CD4-positive, alpha-beta T cell treated with Interleukin-15 for 1 hour (primary cell): ENCODE results near the gene GALR1.
A peak's percentile ranks its signal among the peaks of the same experiment; 100 is the strongest.
"Not testable (repeated sequence)": the region's sequence is repeated elsewhere in the genome, so short reads cannot be mapped to it uniquely, and the experiment has no call there.

Experiments used
- DNase-seq: peaks from one replicate; pipeline ENCODE4 v3.0.0-alpha.2; 2020

Gene GALR1, protein sequence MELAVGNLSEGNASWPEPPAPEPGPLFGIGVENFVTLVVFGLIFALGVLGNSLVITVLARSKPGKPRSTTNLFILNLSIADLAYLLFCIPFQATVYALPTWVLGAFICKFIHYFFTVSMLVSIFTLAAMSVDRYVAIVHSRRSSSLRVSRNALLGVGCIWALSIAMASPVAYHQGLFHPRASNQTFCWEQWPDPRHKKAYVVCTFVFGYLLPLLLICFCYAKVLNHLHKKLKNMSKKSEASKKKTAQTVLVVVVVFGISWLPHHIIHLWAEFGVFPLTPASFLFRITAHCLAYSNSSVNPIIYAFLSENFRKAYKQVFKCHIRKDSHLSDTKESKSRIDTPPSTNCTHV

DNA sequence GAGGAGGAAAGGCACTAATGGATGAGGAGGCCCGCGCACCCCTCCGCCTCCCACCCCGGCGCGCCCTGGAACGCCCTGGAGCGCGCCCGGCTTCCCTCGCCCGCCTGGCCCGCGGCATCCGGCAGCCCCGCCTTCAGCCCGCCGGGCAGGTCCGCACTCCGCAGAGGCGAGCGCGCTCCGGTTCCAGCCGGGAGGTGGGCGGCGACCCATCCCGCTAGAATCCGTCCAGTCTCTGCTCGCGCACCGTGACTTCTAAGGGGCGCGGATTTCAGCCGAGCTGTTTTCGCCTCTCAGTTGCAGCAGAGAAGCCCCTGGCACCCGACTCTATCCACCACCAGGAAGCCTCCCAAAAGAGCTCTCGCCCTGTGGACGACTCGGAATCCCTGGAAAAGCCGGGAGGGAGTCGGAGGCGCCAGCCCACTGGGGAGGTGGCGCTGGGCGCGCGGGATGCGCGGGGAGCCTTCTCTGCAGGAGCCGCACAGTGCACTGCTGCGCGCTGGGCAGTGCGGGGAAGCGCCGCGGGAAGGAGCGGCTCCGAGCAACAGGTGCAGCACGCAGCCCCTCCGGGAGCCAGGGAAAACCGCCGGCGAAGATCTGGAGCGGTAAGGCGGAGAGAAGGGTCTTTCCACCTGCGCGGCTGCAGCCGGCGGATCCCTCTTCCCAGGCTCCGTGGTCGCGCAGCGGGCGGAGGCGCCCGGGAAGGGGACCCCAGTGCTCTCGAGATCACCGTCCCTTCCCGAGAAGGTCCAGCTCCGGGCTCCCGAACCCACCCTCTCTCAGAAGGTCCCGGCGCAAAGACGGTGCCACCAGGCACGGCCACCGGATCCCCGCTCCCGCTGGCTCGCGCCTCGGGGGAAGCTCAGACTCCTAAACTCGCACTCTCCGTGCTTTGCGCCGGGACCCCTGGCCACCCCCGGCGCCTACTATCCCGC lies at the start of gene GALR1:
Gene GALR1, plus strand, starts transcription at position 280 of the 932 bp plus-strand sequence. CDS start 701 bp downstream, outside the sequence.
- no peak for DNase-seq

DNA sequence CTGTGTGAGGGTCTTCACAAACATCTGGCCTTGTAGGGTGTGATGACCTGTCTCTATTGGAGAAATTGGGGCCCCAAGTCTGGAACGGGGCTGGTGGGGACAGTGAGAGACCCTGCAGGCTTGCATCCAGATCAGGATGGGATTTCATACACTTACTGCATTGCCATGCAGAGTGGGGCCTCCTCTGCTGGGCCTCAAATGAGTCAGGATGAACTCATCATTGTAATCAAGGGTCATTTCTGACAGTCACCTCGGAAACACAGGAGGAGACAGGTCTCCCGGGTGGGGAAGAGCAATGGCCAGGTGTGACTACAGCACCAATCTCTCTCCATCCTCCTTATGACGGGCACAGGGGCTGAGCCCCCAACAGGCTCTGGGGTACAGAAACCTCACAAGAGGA lies 48.1 kb upstream of the GALR1 start:
- DNase-seq = no peak

DNA sequence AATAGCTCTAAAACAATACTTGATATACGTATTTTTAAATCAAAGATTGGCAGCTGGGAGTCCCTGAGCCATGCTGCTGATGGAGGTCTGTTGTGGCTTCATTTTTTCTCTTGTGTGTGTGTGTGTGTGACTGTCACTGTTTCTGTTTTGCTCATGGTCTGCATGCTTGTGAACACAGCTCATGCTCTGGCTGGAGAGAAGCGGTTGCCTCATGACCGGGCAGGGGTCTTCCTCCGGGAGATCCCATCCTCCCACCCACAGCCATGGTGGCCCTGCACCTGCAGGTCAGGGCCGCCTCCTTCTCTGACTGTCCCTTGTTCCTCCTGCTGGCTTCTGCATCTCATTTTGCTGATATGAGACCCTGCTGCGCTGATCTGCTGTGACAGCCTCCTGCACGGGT lies 47.3 kb upstream of the GALR1 start:
- no peak for DNase-seq

DNA sequence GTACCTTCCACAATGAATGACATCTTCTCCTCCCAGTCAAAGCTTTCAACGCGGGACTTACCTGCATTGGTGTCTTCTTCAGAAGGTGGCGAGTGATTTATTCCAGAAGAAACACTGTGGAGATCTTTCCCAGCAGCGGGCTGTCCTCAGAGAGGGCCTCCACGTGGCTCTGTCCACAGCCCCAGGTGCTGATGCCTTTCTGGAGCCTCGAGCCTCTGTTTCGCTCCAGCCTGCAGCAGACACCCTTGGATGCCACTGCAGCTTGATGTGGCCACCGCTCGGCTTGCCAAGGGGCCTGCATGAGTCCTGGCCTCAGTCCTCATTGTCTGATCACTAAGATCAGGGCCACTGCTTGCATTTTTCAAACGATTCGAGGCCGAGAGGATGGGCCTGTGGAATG lies 46.6 kb upstream of the GALR1 start:
- DNase-seq = no peak

DNA sequence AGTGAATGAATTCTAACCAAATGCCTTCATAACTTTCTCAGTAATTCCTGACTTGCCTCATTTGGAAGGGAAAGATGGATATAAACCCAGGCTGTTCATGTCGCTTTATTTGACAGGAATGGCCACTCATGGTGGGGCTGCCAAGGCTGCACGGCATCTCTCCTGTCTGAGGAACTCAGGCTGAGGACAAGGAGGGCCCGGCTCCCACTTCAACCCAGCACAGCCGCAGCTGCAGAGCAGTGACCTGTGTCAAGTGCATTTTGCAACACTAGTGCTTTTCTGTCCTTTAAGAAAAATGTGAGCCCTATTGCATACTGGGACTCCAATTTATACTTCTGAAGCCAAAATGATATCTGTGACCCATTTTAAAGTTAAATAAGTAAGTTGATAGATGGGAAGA lies 45.8 kb upstream of the GALR1 start:
- no peak for DNase-seq

DNA sequence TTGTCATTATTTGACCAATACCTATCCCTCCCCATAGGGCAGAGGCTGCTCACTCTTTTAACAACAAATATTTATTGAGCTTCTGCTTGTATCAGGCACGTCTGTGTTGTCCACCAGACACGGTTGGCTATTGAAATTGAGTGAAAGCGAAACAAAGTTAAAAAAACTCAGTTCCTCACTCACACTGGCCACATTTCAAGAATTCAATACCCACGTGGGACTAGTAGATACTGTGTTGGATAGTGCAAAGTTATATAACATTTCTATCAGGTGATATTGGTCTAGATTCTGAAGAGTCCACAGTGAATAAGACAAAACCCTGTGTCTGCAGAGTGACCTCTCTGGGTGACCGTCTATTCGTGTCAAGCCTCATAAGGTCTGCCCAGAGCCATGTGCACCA lies 43.9 kb upstream of the GALR1 start:
- DNase-seq = no peak

DNA sequence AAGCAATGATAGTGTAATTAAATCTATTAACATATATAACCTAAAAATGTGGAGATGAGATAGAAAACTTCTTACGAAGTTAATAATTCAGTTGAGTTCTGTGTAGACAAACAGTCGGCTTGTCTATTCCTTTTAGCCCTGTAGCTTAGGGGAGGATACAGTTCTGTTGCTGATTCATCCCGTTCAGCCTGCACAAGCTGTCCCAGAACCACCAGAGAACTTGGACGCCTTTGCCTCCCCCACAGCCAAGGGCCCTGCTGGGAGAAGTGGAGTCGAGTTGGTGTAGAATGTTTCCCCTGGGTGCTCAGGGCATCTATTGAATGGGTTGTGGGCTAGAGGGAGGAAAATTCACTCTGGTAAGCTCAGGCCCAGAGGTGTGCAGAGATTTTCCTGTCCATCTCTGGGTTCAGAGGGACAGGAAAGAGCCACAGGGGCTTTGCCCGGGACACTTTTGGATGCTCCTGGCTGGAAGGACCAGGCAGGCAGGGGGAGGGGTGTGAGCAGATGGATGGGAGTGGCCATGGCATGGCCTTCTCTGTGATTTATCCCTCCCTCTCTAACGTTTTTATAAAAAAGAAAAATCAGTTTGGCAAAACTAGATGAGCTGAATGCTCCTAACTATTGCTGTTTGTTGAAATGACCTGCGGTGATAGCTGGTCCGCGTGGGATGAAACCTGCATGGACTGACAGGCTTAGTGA lies 42.8 kb upstream of the GALR1 start:
- DNase-seq = no peak

DNA sequence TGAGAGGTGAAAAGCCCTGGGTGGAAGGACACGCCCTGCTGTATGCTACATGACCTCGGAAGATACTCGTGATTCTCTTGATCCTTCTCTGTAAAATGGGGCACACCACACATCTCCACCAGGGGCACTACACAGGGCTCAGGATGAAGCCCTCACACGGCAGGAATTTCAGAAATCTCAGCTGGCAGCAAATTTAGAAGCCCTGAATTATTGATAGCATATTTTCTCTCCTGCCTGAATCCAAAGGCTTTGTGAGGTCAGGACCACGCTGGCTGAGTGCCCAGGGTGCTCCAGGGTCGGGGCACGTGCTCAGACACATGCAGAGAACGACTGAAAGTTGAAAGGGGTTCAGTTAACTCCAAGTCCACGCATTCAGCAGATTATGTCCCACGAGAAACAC lies 42.1 kb upstream of the GALR1 start:
- DNase-seq = peak; percentile 63

DNA sequence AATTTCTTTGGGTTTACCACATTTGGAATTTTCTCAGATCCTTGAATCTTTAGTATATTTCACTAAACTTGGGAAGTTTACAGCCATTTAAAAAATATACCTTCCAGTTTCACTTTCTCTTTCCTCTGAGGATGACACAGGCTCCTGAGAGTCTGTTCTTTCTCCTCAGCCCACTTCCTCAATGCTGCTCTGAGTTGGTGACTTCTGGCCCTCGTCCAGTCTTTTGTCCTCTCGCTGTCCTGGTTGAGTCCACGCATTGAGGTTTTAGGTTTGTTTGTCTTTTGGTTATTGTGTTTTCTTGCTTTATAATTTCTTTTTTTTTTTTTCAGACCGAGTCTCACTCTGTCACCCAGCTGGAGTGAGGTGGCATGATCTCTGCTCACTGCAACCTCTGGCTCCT lies 40.7 kb upstream of the GALR1 start:
- DNase-seq = peak; percentile 37

DNA sequence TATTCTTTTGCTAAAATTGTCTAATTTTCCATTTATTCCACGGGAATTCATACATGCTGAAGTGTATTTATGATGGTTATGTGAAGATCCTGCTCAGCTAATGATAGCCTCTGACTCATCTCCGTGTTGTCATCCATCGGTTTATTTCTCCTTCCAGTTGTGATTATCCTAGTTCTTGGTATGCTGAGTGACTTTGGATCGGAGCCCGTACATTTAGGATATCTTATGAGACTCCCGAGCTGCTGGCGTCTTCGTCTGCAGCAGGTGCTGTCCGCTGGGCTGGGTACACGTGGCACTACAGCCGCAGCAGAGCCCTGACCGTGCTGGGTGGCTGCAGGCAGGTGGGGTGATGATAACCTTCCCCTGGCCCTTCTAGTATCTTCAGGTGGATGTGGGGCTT lies 40.1 kb upstream of the GALR1 start:
- no peak for DNase-seq

DNA sequence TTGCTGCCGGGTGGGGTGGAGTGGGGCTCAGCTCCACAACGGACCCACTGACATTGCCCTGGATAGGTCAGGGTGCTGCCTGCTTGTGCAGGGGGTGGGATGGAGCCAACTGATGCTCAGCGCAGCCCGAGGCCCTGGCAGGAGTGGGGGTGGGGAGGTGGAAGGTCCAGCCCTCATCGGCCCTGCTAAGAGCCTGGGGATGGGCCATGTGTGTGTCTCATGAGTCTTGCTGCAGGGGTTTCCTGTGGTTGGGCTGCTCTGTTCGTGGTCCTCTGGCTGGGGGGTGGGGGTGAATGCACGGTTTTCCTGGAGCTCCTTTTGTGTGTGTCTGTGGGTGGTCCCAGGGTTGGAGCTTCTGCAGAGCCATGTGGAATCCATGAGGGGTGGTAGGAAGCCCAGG lies 39.4 kb upstream of the GALR1 start:
- no peak for DNase-seq

DNA sequence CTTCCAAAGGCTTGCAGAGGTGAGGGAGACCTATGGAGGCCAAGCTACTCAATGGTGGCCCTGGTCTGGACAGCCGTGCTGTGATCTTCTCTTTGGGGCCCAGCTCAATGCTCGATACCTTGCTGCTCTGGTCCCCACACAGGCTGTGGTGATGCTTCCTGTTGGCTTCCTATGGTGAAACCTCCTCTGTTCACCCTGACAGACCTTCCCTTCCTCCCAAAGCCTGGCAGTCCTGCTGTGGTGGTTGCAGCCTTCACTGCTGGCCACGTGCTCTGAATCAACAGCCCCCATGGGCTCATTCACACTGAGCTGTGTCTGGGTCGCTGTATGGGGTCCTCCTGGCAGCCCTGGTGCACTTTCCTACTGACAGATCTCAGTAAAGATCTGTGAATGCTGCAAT lies 31.0 kb upstream of the GALR1 start:
- no peak for DNase-seq

DNA sequence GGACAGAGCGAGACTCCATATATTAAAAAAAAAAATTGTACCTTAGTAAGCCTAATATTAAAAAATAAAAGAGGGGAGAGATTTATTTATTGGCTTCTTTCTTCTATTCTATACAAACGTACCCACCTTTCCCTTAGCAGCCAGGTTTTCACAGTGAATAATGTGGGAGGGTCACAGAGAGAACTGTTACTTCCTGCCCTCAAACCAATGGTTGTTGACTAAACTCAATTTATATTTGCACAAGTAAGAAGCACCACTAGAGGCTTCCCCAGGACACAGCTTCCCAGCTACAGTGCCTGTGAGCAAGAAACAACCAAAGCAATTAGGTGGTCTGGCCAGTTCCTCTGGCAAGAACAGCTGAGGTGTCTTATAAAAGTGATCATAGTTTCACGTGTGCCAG lies 28.9 kb upstream of the GALR1 start:
- no peak for DNase-seq

DNA sequence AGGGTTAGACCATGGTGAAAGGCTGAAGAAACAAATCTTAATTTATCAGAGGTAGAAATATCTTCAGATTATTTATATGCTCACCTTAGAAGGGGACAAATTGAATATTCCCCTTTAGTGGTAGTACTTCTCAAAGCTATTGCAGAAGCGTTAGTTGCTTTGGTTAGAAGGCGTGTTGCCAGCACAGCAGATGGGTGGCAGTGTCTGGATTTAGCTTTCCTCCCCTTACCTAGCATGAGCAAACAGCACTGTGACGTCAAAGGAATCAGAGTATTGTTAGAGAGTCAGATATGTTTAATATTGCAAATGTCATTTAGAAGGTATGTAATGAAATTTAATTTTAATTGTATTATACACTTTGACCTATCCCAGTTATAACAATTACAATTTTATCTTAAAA lies 27.2 kb upstream of the GALR1 start:
- DNase-seq = no peak

DNA sequence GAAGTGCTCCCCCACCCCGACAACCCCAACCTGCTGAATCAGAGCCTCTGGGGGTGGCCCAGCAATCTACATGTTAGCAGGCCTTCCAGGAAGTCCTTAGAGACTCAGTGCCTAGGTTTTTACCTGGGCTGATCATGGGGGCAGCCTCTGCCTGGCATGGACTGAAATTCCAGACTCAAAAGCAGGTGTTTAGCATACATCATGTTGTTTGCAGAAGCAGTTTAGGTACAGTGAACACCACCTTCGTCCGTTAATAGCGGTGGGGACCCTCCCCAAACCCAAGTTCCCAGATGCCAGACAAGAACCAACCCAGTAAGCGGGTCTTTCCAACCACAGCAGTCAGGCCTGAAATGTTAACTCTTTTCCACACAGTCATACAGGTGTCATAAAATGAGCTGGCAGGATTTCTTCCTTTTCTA lies 26.4 kb upstream of the GALR1 start:
- no peak for DNase-seq

DNA sequence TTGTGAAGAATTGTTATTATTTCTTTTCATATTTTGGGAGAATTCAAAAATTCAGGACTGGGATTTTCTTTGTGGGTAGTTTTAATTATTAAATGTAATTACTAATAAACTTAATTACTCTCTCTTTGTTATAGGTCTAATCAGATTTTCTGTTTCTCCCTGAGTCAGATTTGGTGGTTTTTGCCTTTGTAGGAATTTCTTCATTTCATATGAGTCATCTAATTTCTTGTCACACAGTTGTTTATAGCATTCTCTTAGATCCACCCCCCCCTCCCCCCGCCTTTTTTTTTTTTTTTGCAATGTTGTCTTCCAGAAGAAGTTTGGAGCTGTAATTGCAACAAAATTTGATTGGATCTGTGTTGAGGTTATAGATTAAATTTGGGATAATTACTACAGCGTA lies 26.0 kb upstream of the GALR1 start:
- DNase-seq = no peak

DNA sequence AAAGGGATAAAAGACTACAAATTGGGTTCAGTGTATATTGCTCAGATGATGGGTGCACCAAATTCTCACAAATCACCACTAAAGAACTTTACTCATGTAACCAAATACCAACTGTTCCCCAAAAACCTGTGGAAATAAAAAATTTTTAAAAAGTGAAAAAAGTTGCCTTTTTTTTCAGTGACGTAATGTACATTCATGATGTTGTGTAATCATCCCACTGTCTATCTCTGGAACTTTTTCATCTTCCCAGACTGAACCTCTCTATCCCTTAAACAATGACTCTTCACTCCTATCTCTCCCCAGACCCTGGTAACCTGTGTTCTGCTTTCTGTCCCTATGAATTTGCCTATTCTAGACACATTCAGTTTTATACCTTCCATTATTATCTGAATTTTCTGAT lies 19.0 kb upstream of the GALR1 start:
- DNase-seq = no peak

DNA sequence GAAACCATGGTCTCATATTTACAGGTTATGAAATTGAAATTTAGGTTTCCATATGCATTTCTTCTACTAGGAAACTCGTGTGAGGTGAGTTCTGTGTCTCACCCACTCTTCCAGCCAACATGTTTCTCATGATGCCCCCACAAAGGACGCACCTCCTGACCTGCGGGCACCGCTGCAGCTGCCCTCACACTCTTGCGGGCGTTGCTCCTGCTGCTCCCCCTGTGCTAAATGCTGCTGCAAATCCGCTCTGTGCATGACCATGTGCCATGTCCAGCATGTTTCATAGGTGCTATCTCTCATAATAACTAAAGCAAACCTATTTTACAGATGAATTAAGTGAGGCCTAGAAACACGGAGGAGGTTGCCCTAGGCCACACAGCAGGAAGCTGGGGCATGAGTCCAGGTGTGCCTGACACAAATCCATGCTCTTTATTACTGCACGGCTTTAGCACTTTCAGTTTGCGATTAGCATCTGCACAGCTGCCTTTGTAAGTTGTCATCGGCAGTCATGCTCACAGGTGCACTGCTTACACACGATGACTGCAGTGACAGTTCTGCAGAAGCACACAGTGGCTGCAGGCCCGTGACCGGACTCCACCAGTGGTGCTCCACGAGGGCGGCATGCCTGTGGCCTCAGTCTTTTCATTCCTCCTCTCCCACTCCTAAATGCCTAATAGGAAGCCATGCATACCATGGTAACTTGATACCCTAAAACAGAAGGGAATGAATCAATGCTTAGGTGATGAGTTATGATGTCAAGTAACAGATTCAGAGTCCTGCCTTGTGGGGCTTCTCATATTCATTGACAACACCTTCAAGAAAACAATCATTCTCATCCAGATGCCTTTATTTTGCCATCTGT lies 14.9 kb upstream of the GALR1 start:
- no peak for DNase-seq

DNA sequence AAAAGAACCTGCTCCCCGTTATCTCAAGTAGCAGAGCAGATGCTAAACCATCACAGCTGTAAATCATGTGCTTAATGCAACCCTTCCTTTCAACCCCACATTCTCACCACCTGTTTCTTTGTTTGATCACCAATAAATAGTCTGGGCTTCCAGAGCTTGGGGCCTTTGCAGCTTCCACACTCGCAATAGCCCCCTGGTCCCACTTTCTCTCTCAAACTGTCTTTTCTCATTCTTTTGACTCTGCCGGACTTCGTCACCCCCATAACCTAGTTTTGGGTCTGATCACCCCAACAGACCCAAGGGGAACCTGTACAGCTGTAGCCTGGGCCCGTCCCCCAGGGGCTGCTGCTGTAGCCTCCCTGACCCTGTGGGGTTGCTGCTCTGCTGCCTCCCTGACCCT lies 10.4 kb upstream of the GALR1 start:
- DNase-seq = not testable (repeated sequence)

DNA sequence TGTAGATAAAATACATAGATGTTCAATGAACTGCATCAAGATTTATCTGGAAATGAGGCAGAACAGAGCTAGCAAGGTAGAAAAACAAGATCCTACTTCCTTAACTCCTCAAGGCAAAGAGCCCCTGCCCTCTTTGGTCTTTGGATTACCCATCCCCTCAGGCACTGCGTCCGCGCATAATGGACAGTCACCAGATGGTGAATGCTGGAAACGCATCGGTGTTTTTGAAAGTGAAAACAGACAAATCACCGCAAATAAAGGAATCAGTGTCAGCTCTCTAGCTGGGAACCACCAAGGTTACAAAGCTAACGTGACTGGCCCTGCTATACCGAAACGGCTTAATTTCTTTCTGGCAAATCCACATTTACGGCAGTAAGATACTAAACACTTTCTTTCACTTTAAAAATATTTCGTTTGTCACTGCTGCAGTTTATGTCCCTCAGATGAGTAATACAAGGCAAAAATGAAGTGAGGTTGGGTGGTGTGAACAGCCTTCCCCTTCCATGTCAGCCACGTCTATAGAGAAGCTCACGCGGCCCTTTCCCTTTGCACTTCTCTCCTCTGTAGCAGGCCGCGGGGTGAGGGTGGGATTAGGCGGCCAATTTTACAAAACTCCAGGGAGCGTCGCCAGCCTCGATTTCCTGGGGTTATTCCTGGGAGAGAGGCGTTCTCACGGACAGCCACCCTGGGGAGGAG lies 627 bp upstream of the GALR1 start:
- no peak for DNase-seq

DNA sequence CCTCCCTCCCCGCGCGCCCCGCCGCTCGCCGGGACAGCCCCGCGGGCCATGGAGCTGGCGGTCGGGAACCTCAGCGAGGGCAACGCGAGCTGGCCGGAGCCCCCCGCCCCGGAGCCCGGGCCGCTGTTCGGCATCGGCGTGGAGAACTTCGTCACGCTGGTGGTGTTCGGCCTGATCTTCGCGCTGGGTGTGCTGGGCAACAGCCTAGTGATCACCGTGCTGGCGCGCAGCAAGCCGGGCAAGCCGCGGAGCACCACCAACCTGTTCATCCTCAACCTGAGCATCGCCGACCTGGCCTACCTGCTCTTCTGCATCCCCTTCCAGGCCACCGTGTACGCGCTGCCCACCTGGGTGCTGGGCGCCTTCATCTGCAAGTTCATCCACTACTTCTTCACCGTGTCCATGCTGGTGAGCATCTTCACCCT lies 865 bp downstream of the GALR1 start:
- no peak for DNase-seq
